GM21737 (cell line): ENCODE results near the gene TTC39A.

Experiments
- ATAC-seq: cut with Tn5 transposase; IDR thresholded peaks from one replicate; pipeline ENCODE4 v1.9.1; 2021; ENCODE audit warnings: mild to moderate bottlenecking, moderate library complexity; ENCODE audit not compliant: unreplicated experiment

Gene TTC39A

GRCh38 chr1:51330331-51331201 lies at the start of gene TTC39A:
Gene TTC39A, minus strand, starts transcription at chr1:51330562. Its CDS starts 85 bp downstream, at chr1:51330477.
- ATAC-seq = no peak

- no peak for ATAC-seq
Observed at GRCh38 chr1:51378871-51379270, 48.5 kb upstream of the TTC39A start.

GRCh38 chr1:51373898-51374297 lies 43.5 kb upstream of the TTC39A start:
- ATAC-seq = no peak

- no peak for ATAC-seq
Observed at GRCh38 chr1:51372561-51372960, 42.2 kb upstream of the TTC39A start.

DNA sequence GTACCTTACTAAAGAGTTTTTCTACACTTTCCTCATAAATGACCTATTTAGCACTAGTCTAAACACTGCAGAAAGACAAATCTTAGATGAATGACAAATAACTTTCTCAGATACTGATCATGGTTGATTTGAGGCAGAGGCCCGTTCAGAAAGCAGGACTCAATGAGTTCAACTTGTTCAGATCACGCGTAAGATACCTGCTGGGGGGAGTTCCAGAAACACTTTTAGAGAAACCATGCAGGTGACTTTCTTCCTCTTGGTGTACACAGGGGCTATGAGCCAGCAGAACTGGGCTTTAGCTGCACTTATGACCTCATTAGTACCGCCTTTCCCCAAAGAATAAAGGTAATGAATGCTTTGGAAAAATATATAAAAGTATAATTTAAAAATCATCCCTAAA lies 38.8 kb upstream of the TTC39A start:
- ATAC-seq = no peak

DNA sequence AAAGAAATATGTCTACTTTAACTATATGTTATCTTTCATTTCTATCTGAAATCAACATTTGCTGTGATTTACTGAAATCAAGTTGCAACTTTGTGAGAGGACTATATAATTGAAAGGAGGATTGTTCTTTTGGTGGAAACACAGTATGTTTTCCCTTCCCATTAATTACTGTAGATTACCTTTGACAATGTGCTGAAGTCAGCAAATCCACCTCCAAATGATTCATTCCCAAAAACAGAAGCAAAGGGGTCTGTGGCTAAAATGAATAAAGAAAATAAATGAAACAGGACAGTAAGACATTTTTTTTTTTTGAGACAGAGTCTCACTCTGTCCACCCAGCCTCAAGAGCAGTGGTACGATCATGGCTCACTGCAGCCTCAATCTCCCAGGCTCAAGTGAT lies 35.4 kb upstream of the TTC39A start:
- ATAC-seq = no peak

DNA sequence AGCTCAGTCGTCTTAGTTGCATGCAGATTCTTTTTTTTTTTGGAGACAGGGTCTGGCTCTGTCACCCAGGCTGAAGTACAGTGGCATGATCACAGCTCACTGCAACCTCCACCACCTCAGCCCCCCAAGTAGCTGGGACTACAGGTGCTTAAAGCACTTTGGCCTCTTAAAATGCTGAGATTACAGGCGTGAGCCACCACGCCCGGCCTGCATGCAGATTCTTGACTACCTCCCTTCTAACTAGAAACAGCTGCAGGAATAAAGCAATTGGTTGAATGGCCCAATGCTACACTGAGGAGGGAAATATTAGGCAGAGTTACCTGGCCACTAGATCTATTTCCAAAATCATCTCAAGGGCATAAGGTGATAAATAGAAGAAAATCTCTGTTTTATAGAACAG lies 29.5 kb upstream of the TTC39A start:
- no peak for ATAC-seq

DNA sequence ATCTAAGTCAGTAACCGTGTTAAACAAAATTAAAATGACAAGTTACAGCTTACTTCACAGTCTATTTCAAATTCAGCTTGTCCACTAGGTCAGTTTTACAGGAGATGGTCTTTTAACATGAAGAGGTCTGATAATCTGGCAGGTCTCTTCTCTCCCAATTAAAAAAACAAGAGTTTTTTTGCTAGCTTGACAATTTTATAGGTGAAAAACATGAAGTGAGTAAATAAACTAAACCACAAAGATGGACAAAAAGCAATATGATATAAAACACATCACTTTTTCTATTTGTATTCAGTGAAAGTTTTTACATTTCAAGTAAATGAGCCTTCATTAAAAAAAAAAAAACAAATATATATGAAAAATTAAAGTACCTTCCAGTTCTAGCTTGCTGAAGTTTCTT lies 25.0 kb upstream of the TTC39A start:
- ATAC-seq = no peak

- ATAC-seq = no peak
Observed at GRCh38 chr1:51354416-51354815, 24.1 kb upstream of the TTC39A start.

- no peak for ATAC-seq
Observed at GRCh38 chr1:51351907-51352306, 21.5 kb upstream of the TTC39A start.

DNA sequence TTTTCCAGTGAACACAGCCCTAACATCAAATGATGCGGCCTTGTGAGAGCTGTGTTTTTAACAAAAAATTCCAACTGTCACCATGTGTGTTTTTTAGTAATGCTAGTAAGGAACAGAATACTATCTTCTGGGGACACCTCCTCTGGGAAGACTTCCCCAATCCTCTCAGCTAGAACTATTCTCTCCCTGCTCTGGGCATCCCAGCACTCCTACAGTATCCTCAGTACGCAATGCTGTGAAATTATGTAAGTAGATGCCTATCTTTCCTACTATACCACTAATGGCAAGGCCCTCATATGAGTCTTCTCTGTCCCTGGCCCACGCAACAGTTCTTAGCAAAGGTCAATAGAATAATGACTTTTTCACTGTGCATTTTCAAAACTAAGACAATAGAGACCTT lies 19.5 kb upstream of the TTC39A start:
- ATAC-seq = no peak

GRCh38 chr1:51348147-51348527 lies 17.8 kb upstream of the TTC39A start:
- ATAC-seq = no peak

- ATAC-seq = no peak
Observed at GRCh38 chr1:51347398-51348146, 17.2 kb upstream of the TTC39A start.

GRCh38 chr1:51346086-51346942 lies 16.0 kb upstream of the TTC39A start:
- ATAC-seq = no peak

DNA sequence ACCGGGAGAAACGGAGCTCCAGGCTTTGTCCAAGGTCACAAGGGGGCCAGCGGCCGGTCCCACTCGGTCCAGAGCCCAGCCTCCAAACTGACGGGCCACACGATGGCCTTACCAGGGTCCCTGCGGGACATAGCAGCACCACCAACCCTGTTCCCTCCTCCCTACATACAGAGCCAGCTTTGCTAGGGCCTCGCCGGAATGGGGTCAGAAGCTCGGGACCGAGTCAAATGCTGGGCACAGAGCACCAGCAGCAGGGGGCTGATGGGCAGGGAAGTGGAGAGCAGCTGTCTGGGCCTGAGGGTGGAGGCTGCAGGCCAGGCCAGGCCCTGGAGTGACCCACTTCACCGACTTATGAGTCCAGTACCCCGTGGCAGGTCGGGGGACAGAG lies 14.9 kb upstream of the TTC39A start:
- ATAC-seq = no peak

DNA sequence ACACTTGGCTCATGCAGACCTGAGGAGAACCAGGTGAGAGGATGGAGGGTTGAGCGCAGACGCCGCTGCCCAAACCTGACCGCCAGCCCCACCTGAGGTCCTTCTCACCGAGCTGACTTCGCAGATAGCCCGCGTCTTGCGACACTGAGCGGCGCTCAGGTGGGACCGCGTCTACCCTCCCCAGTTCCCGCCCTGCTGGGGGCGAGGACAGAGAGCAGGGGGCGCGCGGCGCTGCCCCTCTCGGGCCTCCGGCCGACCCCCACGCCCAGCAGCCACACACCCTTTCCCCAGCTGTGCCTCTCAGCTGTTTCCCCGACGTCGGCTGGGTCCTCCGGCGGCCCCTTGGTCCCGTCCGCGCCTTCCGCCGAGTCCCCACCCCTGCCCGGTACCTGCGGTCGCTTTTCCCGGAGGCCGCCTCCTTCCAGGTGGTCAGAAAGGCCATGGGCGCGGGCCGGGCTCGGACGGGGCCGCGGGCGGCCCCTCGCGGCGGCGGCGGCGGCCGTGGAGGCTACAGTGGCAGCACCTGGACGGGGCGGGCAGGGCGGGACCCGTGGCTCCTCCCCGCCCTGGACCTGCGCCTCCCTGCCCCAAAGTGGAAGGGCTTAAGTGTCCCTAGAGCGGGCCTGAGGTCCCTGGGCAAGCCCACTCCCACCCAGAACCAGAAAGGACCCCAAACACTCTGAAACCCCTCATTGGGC lies 14.4 kb upstream of the TTC39A start:
- ATAC-seq = no peak

- ATAC-seq = no peak
Observed at GRCh38 chr1:51344276-51344601, 13.9 kb upstream of the TTC39A start.

DNA sequence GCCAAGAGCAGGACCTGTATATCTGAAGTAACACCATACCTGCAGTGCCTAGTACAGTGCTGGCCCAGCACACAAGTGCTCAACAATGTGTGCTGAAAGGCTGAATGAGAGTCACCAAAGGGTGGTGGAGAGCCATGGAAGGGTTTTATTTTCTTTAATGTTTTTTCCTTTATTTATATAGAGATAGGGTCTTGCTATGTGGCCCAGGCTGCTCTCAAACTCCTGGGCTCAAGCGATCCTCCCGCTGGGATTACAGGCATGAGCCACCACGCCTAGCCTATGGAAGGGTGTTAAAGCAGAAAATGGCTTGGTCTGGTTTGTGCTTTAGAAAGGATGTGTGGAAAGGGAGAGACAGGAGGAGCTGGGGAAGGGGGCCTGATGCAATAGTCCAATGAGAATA lies 13.3 kb upstream of the TTC39A start:
- ATAC-seq = no peak

DNA sequence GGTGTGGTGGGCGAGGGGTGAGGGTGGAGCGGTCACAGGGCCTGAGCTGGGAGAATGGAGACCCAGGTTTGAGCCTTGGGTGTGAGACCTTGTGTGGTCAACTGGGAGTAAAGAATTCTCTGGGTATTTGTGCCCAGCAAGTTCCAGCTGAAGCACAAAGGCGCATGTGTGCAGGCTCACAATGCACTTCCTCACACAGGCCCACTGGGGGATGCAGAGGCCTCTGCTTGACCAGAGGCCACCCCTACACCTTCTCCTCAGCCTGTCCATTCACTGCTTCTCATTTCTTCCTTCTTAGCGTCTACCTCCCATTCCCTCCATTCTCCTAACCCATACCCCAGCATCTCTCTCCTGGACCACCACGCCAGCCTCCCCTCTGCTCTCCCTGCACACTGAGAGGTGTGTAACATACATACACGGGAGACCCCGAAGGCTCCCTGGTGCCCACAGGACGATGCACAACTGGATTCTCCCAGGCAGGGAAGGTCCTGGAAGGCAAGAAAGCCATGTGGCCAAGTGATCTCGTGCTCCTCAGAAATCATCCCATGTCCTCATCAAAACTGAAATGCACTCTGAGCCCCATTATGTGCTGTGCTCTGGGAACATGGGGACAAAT lies 12.3 kb upstream of the TTC39A start:
- ATAC-seq = no peak

DNA sequence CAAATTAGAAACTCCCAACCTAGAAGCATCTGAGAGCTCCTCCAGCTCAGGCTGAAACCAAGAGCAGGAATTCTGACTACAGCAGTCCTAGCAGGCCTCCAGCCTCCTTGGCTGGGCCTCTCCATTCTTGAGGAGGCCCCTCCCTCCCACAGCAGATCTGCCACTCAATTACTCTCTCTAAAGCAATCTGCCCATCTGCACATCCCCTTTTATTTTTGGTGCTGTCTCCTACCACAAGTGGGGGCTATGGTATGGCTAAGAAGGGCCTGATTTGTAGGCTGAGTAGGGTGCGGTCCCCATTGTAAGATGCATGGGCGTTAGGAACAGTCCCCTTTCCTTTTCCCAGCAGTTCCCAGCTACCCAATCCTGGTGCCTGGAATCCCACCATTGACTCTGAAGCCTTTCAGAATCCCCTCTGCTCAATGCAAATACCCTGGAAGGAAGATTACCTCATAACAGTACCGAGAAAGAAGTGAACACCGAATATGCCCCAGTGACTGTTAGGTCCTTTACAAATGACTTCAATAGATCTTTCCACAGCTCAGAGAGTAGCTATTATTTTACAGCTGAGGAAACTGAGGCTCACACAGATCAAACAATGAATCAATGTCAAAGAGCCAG lies 11.6 kb upstream of the TTC39A start:
- no peak for ATAC-seq
